GM12874 (cell line): ENCODE results near the gene ZNF574.

Experiments
- CTCF ChIP-seq: IDR thresholded peaks from 2 replicates; pipeline ENCODE4 v1.5.1; 2011; ENCODE audit warnings: low read depth, mild to moderate bottlenecking, control low read depth, low read length, moderate library complexity; ENCODE audit not compliant: insufficient read depth

The ZNF574 gene

GRCh38 chr19:42078538-42079275 is 2.7 kb downstream of the ZNF574 start:
- no peak for TF ChIP-seq CTCF

- TF ChIP-seq CTCF: no peak
Measured at GRCh38 chr19:42079276-42079669, 3.3 kb downstream of the ZNF574 start.

GRCh38 chr19:42079886-42080763 is 4.2 kb downstream of the ZNF574 start:
- no peak for TF ChIP-seq CTCF

- TF ChIP-seq CTCF: no peak
Measured at GRCh38 chr19:42080764-42081375, 4.9 kb downstream of the ZNF574 start.

- TF ChIP-seq CTCF: peak; percentile 63
Measured at GRCh38 chr19:42081584-42082203, 5.7 kb downstream of the ZNF574 start.

DNA sequence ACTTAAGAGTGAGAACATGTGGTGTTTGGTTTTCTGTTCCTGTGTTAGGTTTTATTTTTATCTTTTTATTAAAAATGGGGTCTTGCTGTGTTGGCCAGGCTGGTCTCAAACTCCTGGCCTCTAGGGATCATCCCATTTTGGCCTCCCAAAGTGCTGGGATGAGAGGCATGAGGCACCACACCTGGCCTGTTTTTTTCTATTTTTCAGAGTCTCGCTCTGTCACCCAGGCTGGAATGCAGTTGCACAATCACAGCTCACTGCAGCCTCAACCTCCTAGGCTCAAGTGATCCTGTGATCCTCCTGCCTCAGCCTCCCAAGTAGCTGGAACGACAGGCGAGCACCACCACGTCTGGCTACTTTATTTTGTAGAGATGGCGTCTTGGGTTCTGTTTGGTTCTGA is 7.6 kb downstream of the ZNF574 start:
- no peak for TF ChIP-seq CTCF
